T-helper 22 cell (primary cell): ENCODE measurements around the gene DBP.
"Not testable (repeated sequence)": the region's sequence is repeated elsewhere in the genome, so short reads cannot be mapped to it uniquely, and the experiment has no call there.

Experiments
- DNase-seq: peaks from one replicate; pipeline ENCODE4 v3.0.0-alpha.2; 2020; ENCODE audit warnings: low read depth

Gene DBP

DNA sequence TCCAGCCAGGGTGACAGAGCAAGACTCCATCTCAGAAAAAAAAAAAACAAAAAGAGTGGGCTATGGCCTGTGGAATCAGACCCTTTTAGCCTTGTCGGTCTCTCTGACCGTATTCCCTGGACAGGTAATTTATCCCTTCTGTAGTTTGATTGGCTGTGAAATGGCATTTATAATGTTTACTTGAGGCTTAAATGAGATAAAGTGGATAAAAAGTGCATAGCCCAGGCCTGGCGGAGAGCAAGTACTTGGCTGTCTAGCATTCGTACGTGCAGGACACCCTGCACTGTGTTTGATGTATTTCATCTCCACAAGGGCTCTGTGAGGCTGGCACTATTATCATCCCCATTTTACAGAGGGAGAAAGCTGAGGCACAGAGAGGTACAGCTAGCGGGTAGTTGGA, 28.6 kb upstream of the DBP start:
- DNase-seq: no peak

DNA sequence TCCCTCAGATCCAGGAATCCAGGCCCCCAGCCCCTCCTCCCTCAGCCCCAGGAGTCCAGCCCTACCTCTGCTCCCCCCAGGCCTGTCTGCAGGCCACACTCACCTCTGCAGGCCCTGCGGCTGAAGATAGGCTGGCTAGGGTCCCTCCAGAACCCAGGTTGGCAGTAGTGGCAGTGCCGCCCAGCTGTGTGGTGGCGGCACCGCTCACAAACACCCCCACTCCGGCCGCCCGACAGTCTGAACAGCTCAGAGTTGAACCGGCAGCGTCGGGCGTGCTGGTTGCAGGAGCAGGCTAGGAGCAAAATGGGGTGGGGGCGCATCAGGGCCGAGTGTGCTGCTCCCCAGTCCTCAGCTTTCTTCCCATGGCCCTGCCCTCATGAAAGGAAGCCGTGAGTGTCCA, 27.3 kb upstream of the DBP start:
- DNase-seq: no peak

GRCh38 chr19:48663667-48664066, 26.5 kb upstream of the DBP start:
- DNase-seq: no peak

GRCh38 chr19:48661711-48662090, 24.5 kb upstream of the DBP start:
- no peak for DNase-seq

DNA sequence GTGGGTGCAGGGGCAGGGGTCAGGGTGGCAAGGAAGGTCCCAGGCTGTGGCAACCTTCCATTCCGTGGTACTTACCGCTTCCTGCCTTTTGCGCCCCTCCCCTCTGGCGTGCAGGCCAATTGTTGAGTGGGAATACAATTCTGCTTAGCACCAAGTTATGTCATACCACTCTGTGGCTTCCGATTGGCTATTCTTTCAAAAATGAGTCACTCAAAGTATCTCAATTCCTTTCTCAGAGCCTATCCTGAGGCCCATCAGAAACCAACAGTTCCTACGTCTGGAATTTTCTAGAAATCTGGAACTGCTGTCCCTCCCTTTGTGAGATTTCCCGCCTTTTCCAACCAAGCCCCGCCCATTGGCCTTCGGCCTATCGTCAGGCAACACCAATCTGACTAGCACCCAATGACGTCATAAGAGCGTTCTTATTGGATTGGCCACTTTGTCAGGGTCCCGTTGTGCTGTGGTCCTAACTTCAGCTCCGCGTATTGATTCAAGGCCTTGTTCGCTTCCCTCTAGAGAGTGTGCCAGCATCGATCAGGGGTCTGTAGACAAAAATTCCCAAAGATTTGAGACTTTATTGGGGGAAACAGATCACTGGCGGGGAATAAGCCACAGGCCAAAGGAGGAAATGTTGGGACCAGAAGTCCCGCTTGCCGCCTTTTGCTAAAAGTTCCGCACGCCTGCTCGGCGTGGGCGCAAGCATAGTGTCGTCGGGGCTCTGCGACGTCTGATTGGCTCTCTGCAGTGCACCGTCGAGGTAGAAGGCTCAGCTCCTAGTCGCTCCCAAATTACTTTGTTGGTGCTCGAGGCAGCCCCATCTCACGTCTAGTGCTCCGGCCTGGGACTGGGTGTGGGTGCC, 23.9 kb upstream of the DBP start:
- DNase-seq: peak; percentile 56

DNA sequence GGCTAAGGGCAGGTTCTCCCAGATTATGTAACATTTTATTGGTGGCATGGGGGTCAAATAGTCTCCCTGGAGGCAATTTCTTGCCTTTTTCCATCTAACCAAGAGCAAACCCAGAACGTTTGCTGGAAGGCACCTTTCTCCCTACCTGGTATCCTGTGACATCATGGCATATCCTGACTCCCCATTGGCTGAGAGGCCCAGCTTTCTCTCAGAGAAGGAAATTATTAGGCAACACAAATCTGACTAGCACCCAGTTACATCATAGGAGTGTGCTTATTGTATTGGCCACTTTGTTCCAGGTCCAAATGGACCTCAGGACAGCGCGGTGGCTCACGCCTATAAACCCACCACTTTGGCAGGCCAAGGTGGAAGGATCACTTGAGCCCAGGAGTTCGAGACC, 22.6 kb upstream of the DBP start:
- no peak for DNase-seq

- DNase-seq: no peak
These were observed 21.3 kb upstream of the DBP start for GRCh38 chr19:48658483-48658882.

GRCh38 chr19:48657828-48658227, 20.6 kb upstream of the DBP start:
- DNase-seq: not testable (repeated sequence)

DNA sequence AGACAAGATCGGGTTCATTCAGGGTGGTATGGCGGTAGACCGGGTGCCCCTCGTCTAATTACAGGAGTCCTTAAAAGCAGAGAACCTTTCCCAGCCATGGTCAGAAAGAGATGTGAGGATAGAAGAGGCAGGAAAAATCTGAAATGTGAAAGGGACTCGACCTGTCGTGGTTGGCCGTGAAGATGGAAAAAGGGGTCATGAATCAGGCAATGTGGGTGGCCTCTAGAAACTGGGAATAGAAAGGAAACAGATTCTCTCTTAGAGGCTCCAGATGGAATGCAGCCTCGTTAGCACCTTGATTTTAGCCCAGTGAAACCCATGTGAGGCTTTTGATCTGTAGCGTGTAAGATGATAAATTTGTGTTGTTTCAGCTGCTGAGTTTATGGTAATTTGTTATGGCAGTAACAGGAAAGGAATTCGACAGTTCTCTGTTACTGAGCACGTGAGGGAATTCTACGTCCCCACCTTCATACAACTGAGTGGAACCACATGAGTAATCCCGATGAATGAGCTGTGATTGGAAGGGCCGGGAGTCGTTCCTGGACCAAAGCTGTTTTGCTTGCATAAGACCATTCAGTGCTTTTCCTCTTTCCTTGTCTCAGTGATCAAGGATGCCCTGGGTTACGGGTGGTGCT, 19.8 kb upstream of the DBP start:
- DNase-seq: no peak

GRCh38 chr19:48654299-48655059, 17.3 kb upstream of the DBP start:
- DNase-seq: no peak

GRCh38 chr19:48651683-48652048, 14.5 kb upstream of the DBP start:
- DNase-seq: no peak

GRCh38 chr19:48650974-48651682, 13.9 kb upstream of the DBP start:
- DNase-seq: no peak

- DNase-seq: no peak
These were observed 11.0 kb upstream of the DBP start for GRCh38 chr19:48648134-48648533.

- DNase-seq: no peak
These were observed 9.6 kb upstream of the DBP start for GRCh38 chr19:48646722-48647216.

DNA sequence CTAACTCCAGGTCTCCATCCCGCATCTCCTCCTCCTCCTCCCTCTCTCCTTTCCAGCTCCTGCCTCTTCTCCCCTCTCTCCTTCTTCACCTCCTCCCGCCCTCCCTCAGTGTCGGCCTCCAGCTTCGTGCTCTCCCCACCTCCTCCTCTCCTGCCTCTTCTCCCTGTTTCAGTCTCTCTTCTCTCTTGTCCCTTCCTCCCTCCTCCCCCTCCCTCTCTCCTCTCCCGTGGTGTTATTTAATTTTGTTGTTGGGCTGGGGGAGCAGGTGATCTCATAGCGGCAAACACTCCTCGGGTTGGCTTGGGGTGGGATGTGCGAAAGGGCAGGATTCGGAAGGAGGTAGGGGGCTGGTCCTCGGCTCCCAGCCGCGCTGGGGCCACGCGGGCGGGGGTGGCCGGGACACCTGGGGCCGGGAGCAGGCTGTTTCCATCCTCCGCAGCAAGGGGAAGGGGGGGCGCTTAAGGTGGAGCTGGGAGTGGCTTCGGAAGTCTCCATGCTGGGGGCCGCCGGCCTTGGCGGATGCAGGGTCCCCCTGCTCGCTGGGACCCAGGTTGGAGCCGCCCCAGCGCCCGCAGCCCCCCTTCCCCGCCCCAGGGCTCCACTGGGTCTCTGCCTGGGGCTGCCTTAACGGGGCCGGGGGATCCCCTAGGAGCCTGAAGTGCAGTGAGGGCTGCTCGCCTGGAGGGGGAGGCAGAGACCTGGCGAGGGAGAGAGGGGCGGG, 9.0 kb upstream of the DBP start, which contains the start of gene CA11:
Gene CA11, minus strand, starts transcription at position 187 of the 721 bp plus-strand sequence. CDS start 555 bp downstream, outside the sequence.
- DNase-seq: peak; percentile 86

GRCh38 chr19:48645620-48646000, 8.4 kb upstream of the DBP start:
- DNase-seq: no peak

- peak; percentile 60 for DNase-seq
These were observed 7.8 kb upstream of the DBP start for GRCh38 chr19:48644839-48645619.

GRCh38 chr19:48644355-48644754, 7.2 kb upstream of the DBP start:
- no peak for DNase-seq

- DNase-seq: no peak
These were observed 5.7 kb upstream of the DBP start for GRCh38 chr19:48642862-48643261.

- DNase-seq: no peak
These were observed 4.7 kb upstream of the DBP start for GRCh38 chr19:48641850-48642249.
